PC-3 (cell line): ENCODE results near the gene ICAM1. TPM values are rescaled to one million over a fixed set of nuclear protein-coding genes. Genes with fewer than 3 reads are reported as not detected.

Experiments
- ATAC-seq: fragments of 200-7000 bp; cut with Tn5 transposase; 2 replicates; pipeline ENCODE4 v1.9.1; 2020; ENCODE audit warnings: mild to moderate bottlenecking, moderate library complexity
- BruUV-seq: library from RNA; stranded (reverse); fragments of 400-500 nt; replicated peaks from 2 replicates; lab custom pipeline; 2021; lab: Mats Ljungman, UMichigan
- CTCF ChIA-PET: fragments of 300-600 bp; sonication (Branson Sonifier 250); formaldehyde crosslinking; loops from one replicate; lab custom pipeline; 2022; ENCODE audit warnings: antibody characterized with exemption; lab: Charles Lee
- POLR2A ChIA-PET: fragments of 300-600 bp; sonication (Branson Sonifier 250); formaldehyde crosslinking; loops from one replicate; lab custom pipeline; 2022; ENCODE audit warnings: antibody characterized with exemption; ENCODE audit not compliant: unreplicated experiment; lab: Charles Lee
- DNase-seq: peaks from one replicate; pipeline ENCODE4 v3.0.0-alpha.2; 2015
- H2AFZ ChIP-seq: fragments of 300-600 bp; sonication (generic); 2 replicates; pipeline ENCODE4 v1.6.0; 2016; ENCODE audit warnings: antibody characterized with exemption, low read length
- H3F3A ChIP-seq: fragments of 300-600 bp; sonication (generic); one replicate; pipeline ENCODE4 v1.6.0; 2017; ENCODE audit warnings: antibody characterized with exemption, low read length, control low read depth, mild to moderate bottlenecking; ENCODE audit not compliant: unreplicated experiment
- H3K27ac ChIP-seq: fragments of 300-600 bp; sonication (generic); 2 replicates; pipeline ENCODE4 v1.5.1; 2016; ENCODE audit warnings: mild to moderate bottlenecking, low read length
- H3K27me3 ChIP-seq: fragments of 300-600 bp; sonication (generic); 2 replicates; pipeline ENCODE4 v1.6.1; 2016; ENCODE audit warnings: low read length, mixed read lengths
- H3K36me3 ChIP-seq: fragments of 300-600 bp; sonication (generic); 2 replicates; pipeline ENCODE4 v1.6.1; 2016; ENCODE audit warnings: low read depth, mixed run types, low read length, mixed read lengths
- H3K4me1 ChIP-seq: fragments of 300-600 bp; sonication (generic); 2 replicates; pipeline ENCODE4 v1.5.1; 2016; ENCODE audit warnings: low read length; ENCODE audit not compliant: insufficient read depth
- H3K4me2 ChIP-seq: fragments of 300-600 bp; sonication (generic); 2 replicates; pipeline ENCODE4 v1.6.0; 2016; ENCODE audit warnings: low read length
- H3K4me3 ChIP-seq: fragments of 300-600 bp; sonication (generic); 2 replicates; pipeline ENCODE4 v1.5.1; 2016; ENCODE audit warnings: mild to moderate bottlenecking, low read length, mixed read lengths
- H3K79me2 ChIP-seq: fragments of 300-600 bp; sonication (generic); 2 replicates; pipeline ENCODE4 v1.6.1; 2017; ENCODE audit warnings: low read length, mixed read lengths
- H3K9ac ChIP-seq: fragments of 300-600 bp; sonication (generic); 2 replicates; pipeline ENCODE4 v1.6.0; 2016; ENCODE audit warnings: mild to moderate bottlenecking, low read length
- H3K9me2 ChIP-seq: fragments of 300-600 bp; sonication (generic); replicated peaks from 2 replicates; pipeline ENCODE4 v1.6.1; 2016; ENCODE audit warnings: mixed run types, low read length, mixed read lengths
- H3K9me3 ChIP-seq: fragments of 300-600 bp; sonication (generic); 2 replicates; pipeline ENCODE4 v1.6.1; 2016; ENCODE audit warnings: low read length, mixed read lengths
- H4K20me1 ChIP-seq: fragments of 300-600 bp; sonication (generic); 2 replicates; pipeline ENCODE4 v1.6.1; 2016; ENCODE audit warnings: low read length, mixed read lengths
- CTCF ChIP-seq: fragments of 300-600 bp; sonication (generic); conservative IDR thresholded peaks from 2 replicates; pipeline ENCODE4 v1.5.1; 2017; ENCODE audit warnings: antibody characterized with exemption, low read depth, mild to moderate bottlenecking, low read length
- EZH2 ChIP-seq: fragments of 300-600 bp; sonication (generic); IDR thresholded peaks from one replicate; pipeline ENCODE4 v1.6.1; 2017; ENCODE audit warnings: antibody characterized with exemption, mild to moderate bottlenecking, low read length; ENCODE audit not compliant: unreplicated experiment
- EZH2phosphoT487 ChIP-seq: fragments of 300-600 bp; sonication (generic); IDR thresholded peaks from 2 replicates; pipeline ENCODE4 v1.6.1; 2018; ENCODE audit warnings: mild to moderate bottlenecking, antibody characterized with exemption, low read length, borderline replicate concordance
- intact Hi-C: fragments of 100-400 bp; cut with micrococcal nuclease; formaldehyde crosslinking; loops from 2 replicates; pipeline ENCODE4 v1.9.0; 2023
- total RNA-seq: library from RNA; depleted of rRNA; stranded (reverse); fragments of >200 nt; gene quantifications from 2 replicates; pipeline ENCODE4 v1.2.3, GENCODE V29; 2014

The ICAM1 gene
- total RNA-seq, 1 experiment from 2014 or later: 15.3 TPM

- no peak for TF ChIP-seq EZH2
- no peak for TF ChIP-seq EZH2phosphoT487
- no peak for TF ChIP-seq CTCF
- BruUV-seq: no TSS peak
- Histone ChIP-seq H2AFZ (peak within 1 kb of the TSS; percentile 87), H3K9ac (peak within 1 kb of the TSS; percentile 79), H3K9me2 (no peaks in the 10 kb centered on the region), H3K4me3 (peak within 1 kb of the TSS; percentile 78), H3K79me2 (no peaks in the 10 kb centered on the region), H3K9me3 (no peaks in the 10 kb centered on the region), H3K36me3 (no peaks in the 10 kb centered on the region), H3K27me3 (no peaks in the 10 kb centered on the region), H3F3A (no peaks in the 10 kb centered on the region), H3K4me2 (peak within 1 kb of the TSS; percentile 98), H3K27ac (no peak within 1 kb of the TSS), H4K20me1 (no peaks in the 10 kb centered on the region), H3K4me1 (peaks cover 10% of the 10 kb centered on the region)
- DNase-seq: peak; percentile 59
- CTCF ChIA-PET: no interaction called here
- intact Hi-C loops: no loop called here
- ATAC-seq: peak; percentile 83
- POLR2A ChIA-PET: no interaction called here
Observed at GRCh38 chr19:10230861-10231611, 39.9 kb upstream of the ICAM1 start, which contains the start of gene S1PR2. S1PR2 (minus strand) TSS chr19:10231331; CDS start chr19:10224905, 6,426 bp downstream.

DNA sequence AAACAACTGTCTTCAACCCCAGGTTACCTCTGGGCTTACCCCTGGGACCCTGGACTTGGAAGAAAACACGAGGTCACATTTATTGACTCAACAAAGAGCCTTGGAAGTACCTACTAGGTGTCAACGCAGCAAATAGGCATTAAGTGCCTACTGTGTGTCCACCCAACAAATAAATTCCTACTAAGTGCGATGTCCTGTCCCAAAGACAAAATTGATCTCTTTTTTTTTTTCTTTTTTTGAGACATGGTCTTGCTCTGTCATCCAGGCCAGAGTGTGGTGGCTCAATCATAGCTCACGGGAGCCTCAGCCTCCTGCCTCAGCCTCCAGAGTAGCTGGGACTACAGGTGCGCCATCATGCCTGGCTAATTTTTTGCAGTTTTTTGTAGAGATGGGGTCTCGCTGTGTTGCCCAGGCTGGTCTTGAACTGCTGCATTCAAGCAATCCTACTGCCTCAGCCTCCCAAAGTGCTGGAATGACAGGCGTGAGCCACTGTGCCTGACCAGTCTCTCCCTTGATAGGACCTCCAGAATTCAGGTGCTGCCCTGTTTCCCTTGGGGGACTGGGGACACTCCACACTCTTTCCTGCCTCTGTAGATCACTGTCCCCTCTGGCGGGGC lies 39.2 kb upstream of the ICAM1 start:
- POLR2A ChIA-PET: no interaction called here
- Histone ChIP-seq H3K36me3 (no peaks in the 10 kb centered on the region), H3K9ac (no peak overlapping the region), H3K27me3 (no peaks in the 10 kb centered on the region), H3K4me1 (peaks cover 10% of the 10 kb centered on the region), H4K20me1 (no peaks in the 10 kb centered on the region), H3K27ac (no peak overlapping the region), H3K4me2 (peak overlapping the region; percentile 98), H3K9me2 (no peaks in the 10 kb centered on the region), H3K9me3 (no peaks in the 10 kb centered on the region), H3K4me3 (peak overlapping the region; percentile 78), H2AFZ (peak overlapping the region; percentile 87), H3F3A (no peaks in the 10 kb centered on the region), H3K79me2 (no peaks in the 10 kb centered on the region)
- ATAC-seq (no peak), DNase-seq (no peak)
- CTCF ChIA-PET: interaction anchor here (0.7 kb wide), 1 partner anchor 108 kb away, joined by 7 read pairs; no protein-coding TSS in a partner anchor
- intact Hi-C loops: no loop called here
- no peak for TF ChIP-seq CTCF
- no peak for TF ChIP-seq EZH2phosphoT487
- BruUV-seq: no TSS peak

- Histone ChIP-seq H3K9me2 (no peaks in the 10 kb centered on the region), H3K4me3 (no peak overlapping the region), H3K9me3 (no peaks in the 10 kb centered on the region), H3K36me3 (no peaks in the 10 kb centered on the region), H3K4me2 (no peak overlapping the region), H3K79me2 (no peaks in the 10 kb centered on the region), H3K4me1 (peaks cover 23% of the 10 kb centered on the region), H4K20me1 (no peaks in the 10 kb centered on the region), H3K27me3 (no peaks in the 10 kb centered on the region), H2AFZ (no peak overlapping the region), H3K9ac (no peak overlapping the region), H3F3A (no peaks in the 10 kb centered on the region), H3K27ac (no peak overlapping the region)
- ChIA-PET CTCF (no interaction called here), POLR2A (no interaction called here)
- DNase-seq (no peak), ATAC-seq (no peak)
- TF ChIP-seq EZH2phosphoT487 (no peak), CTCF (no peak), EZH2 (no peak)
- BruUV-seq: no TSS peak
- intact Hi-C loops: no loop called here
Observed at GRCh38 chr19:10233946-10234345, 37.0 kb upstream of the ICAM1 start.
